Hepatocyte (in vitro differentiated cells): Measurements from ENCODE around the gene TRAF7. TPM values are rescaled to one million over a fixed set of nuclear protein-coding genes. Genes with fewer than 3 reads are reported as not detected.

ENCODE experiments used
- DNase-seq: peaks from one replicate; pipeline ENCODE4 v3.0.0-alpha.2; 2016; ENCODE audit warnings: low spot score
- H2AFZ ChIP-seq: fragments of 200-600 bp; sonication (generic); 2 replicates; pipeline ENCODE4 v1.6.0; 2016; ENCODE audit warnings: antibody characterized with exemption, mild to moderate bottlenecking
- H3K27ac ChIP-seq: fragments of 200-600 bp; sonication (generic); 2 replicates; pipeline ENCODE4 v1.5.1; 2016; ENCODE audit warnings: mild to moderate bottlenecking
- H3K27me3 ChIP-seq: fragments of 200-600 bp; sonication (generic); 2 replicates; pipeline ENCODE4 v1.6.1; 2016
- H3K36me3 ChIP-seq: fragments of 200-600 bp; sonication (generic); replicated peaks from 2 replicates; pipeline ENCODE4 v1.5.1; 2016; ENCODE audit warnings: low read depth; ENCODE audit not compliant: insufficient read depth
- H3K4me1 ChIP-seq: fragments of 200-600 bp; sonication (generic); 2 replicates; pipeline ENCODE4 v1.5.1; 2016; ENCODE audit warnings: mild to moderate bottlenecking, moderate library complexity; ENCODE audit not compliant: insufficient read depth
- H3K4me2 ChIP-seq: fragments of 200-600 bp; sonication (generic); 2 replicates; pipeline ENCODE4 v1.6.0; 2016
- H3K4me3 ChIP-seq: fragments of 200-600 bp; sonication (generic); 2 replicates; pipeline ENCODE4 v1.5.1; 2016; ENCODE audit warnings: mild to moderate bottlenecking
- H3K79me2 ChIP-seq: fragments of 200-600 bp; sonication (generic); 2 replicates; pipeline ENCODE4 v1.6.0; 2017; ENCODE audit warnings: mild to moderate bottlenecking
- H3K9me2 ChIP-seq: fragments of 200-600 bp; sonication (generic); replicated peaks from 2 replicates; pipeline ENCODE4 v1.6.0; 2017; ENCODE audit warnings: mild to moderate bottlenecking; ENCODE audit not compliant: insufficient read depth
- H3K9me3 ChIP-seq: fragments of 200-600 bp; sonication (generic); 2 replicates; pipeline ENCODE4 v1.5.1; 2016; ENCODE audit warnings: low read depth, mild to moderate bottlenecking
- H4K20me1 ChIP-seq: fragments of 200-600 bp; sonication (generic); 2 replicates; pipeline ENCODE4 v1.6.0; 2016; ENCODE audit warnings: mild to moderate bottlenecking; ENCODE audit not compliant: insufficient read depth, poor library complexity, severe bottlenecking
- CTCF ChIP-seq: fragments of 200-600 bp; sonication (generic); IDR thresholded peaks from 2 replicates; pipeline ENCODE4 v1.5.1; 2016; ENCODE audit warnings: antibody characterized with exemption, mild to moderate bottlenecking; ENCODE audit not compliant: poor library complexity
- EZH2 ChIP-seq: fragments of 200-600 bp; sonication (generic); IDR thresholded peaks from 2 replicates; pipeline ENCODE4 v1.6.1; 2016; ENCODE audit warnings: antibody characterized with exemption, mild to moderate bottlenecking, borderline replicate concordance
- EZH2phosphoT487 ChIP-seq: fragments of 200-600 bp; sonication (generic); IDR thresholded peaks from one replicate; pipeline ENCODE4 v1.6.1; 2018; ENCODE audit warnings: antibody characterized with exemption, mild to moderate bottlenecking, low read depth, moderate library complexity; ENCODE audit not compliant: unreplicated experiment, severe bottlenecking
- WGBS: methylation state at CpG from one replicate; pipeline ENCODE4 v1.1.6; 2016; ENCODE audit warnings: low lambda C conversion rate; ENCODE audit errors: missing lambda C conversion rate; 5-methylcytosine and 5-hydroxymethylcytosine counted together
- polyA plus RNA-seq: library from polyadenylated mRNA; unstranded; fragments of >200 nt; fragmentation: Nextera tagmentation; extraction: Ambion mirVana; gene quantifications from 2 replicates; pipeline ENCODE4 v1.2.1, GENCODE V29; 2016
- total RNA-seq: library from RNA; depleted of rRNA; stranded (reverse); fragments of >200 nt; gene quantifications from 2 replicates; pipeline ENCODE4 v1.2.3, GENCODE V29; 2014

Gene TRAF7
- total and polyA plus RNA-seq, 2 experiments from 2014 or later = 37.4 to 55.1 TPM

GRCh38 chr16:2207872-2208271 lies 52.3 kb downstream of the TRAF7 start:
- Histone ChIP-seq H3K36me3 (no peaks in the 10 kb centered on the region), H3K27me3 (no peaks in the 10 kb centered on the region), H3K9me3 (no peaks in the 10 kb centered on the region), H3K4me1 (peaks cover 11% of the 10 kb centered on the region), H3K9me2 (no peaks in the 10 kb centered on the region), H3K79me2 (peaks cover 18% of the 10 kb centered on the region), H4K20me1 (peaks cover 2% of the 10 kb centered on the region), H3K4me3 (no peak overlapping the region), H3K27ac (no peak overlapping the region), H3K4me2 (no peak overlapping the region), H2AFZ (no peak overlapping the region)
- WGBS = 94% methylated on average over 9 of the region's 9 CpGs
- TF ChIP-seq EZH2phosphoT487 (no peak), EZH2 (no peak), CTCF (no peak)
- DNase-seq = no peak

- Histone ChIP-seq H3K9me2 (no peaks in the 10 kb centered on the region), H3K36me3 (no peaks in the 10 kb centered on the region), H2AFZ (no peak overlapping the region), H3K4me2 (no peak overlapping the region), H4K20me1 (peaks cover 6% of the 10 kb centered on the region), H3K79me2 (peaks cover 23% of the 10 kb centered on the region), H3K4me1 (peaks cover 15% of the 10 kb centered on the region), H3K27me3 (no peaks in the 10 kb centered on the region), H3K27ac (no peak overlapping the region), H3K4me3 (no peak overlapping the region), H3K9me3 (no peaks in the 10 kb centered on the region)
- no peak for DNase-seq
- 85% methylated on average over 7 of the region's 23 CpGs for WGBS
- TF ChIP-seq CTCF (no peak), EZH2phosphoT487 (no peak), EZH2 (no peak)
Observed at GRCh38 chr16:2208308-2208707, 52.7 kb downstream of the TRAF7 start.

GRCh38 chr16:2208772-2209171 lies 53.2 kb downstream of the TRAF7 start:
- H3K27me3 ChIP-seq = no peaks in the 10 kb centered on the region
- 96% methylated on average over 9 of the region's 9 CpGs for WGBS
- H3K27ac ChIP-seq = no peak overlapping the region
- no peaks in the 10 kb centered on the region for H3K9me3 ChIP-seq
- no peak overlapping the region for H3K4me3 ChIP-seq
- peaks cover 8% of the 10 kb centered on the region for H4K20me1 ChIP-seq
- peaks cover 16% of the 10 kb centered on the region for H3K4me1 ChIP-seq
- H3K4me2 ChIP-seq = no peak overlapping the region
- H2AFZ ChIP-seq = no peak overlapping the region
- TF ChIP-seq CTCF (no peak), EZH2phosphoT487 (no peak), EZH2 (no peak)
- peaks cover 27% of the 10 kb centered on the region for H3K79me2 ChIP-seq
- H3K9me2 ChIP-seq = no peaks in the 10 kb centered on the region
- no peaks in the 10 kb centered on the region for H3K36me3 ChIP-seq
- DNase-seq = no peak

GRCh38 chr16:2209258-2210008 lies 53.9 kb downstream of the TRAF7 start:
- Histone ChIP-seq H3K9me2 (no peaks in the 10 kb centered on the region), H2AFZ (no peak overlapping the region), H3K4me3 (no peak overlapping the region), H3K36me3 (no peaks in the 10 kb centered on the region), H3K79me2 (peaks cover 31% of the 10 kb centered on the region), H3K27me3 (no peaks in the 10 kb centered on the region), H3K4me1 (peaks cover 16% of the 10 kb centered on the region), H3K4me2 (no peak overlapping the region), H4K20me1 (peaks cover 8% of the 10 kb centered on the region), H3K9me3 (no peaks in the 10 kb centered on the region), H3K27ac (no peak overlapping the region)
- TF ChIP-seq EZH2 (no peak), EZH2phosphoT487 (no peak), CTCF (no peak)
- WGBS = 90% methylated on average over 29 of the region's 29 CpGs
- DNase-seq = no peak
